ENCODE results near the gene MXD4.

MXD4 gene, protein sequence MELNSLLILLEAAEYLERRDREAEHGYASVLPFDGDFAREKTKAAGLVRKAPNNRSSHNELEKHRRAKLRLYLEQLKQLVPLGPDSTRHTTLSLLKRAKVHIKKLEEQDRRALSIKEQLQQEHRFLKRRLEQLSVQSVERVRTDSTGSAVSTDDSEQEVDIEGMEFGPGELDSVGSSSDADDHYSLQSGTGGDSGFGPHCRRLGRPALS

DNA sequence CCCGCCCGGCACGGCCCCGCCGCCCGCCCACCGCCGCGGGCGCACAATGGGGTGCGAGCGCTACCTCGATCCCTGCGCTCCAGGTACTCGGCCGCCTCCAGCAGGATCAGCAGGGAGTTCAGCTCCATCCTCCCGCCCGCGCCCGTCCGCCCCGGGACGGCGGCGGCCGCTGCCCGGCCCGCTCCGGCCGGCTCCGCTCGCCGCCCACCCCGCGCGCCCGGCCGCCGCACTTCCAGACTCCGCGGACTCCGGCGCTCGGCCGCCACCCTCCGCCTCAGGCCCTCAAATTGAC is at the start of gene MXD4:
Gene MXD4, minus strand, starts transcription at position 257 of the 292 bp plus-strand sequence. Its CDS starts 129 bp downstream, at position 128.
- no peak for DNase-seq

DNA sequence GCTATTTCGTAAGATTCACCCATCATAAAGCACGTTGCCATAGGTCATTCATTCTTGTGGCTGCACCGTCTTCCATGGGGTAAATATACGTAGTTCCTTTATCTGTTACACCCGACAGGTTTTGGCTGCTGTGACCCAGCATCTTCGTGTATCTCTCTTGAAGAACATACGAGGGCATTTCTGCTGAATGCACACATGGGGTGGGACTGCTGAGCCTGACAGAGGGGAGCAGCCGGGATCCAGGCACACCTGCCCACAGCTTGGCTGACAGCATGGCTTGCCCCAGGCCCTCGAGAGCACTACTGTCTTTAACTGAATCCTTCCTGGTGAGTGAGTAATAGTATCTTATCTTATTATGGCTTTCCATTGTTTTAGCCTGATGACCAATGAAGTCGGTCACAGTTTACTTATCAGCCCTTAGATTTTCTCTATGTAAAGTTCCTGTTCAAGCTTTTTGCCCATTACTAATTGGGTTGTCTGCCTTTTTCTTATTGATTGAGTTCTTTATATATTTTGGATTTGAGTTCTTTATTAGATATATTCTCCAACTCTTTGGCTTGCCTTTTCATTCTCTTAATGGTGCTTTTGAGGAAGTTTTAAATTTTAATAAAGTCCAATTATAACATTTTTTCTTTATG is 45.0 kb upstream of the MXD4 start:
- no peak for DNase-seq

DNA sequence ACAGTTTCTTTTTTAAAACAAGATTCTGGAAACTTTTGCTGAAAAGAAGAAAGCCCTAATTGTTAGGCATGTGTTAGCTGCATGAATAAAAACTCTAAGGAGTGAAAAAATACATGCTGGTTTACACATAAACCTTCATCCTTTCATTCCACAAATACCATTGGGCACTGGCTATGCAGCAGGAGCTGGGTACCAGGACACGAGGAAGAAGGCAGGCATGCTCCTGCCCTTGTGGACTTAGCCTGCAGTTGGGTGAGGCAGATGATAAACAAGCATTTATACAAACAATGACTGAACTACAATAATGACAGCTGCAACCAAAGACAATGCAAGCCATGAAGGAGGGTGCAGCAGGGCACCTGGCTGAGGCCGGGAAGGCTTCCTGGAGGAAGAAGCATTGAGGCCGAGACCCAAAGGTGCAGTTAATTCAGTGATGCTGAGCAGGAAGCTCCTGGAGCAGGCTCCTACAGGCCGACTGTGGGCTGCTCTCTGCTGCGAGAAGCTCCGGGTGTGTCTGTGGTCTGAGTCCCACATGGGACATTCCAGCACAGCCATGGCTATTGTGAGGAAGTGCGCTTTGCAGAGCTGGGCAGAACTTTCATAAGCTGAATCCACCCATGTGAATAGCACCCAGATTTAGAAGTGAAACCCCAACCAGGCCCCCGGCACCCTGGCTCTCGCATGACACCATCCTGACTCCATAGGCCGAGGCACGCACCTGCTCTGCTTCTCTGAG is 44.0 kb upstream of the MXD4 start:
- DNase-seq: no peak

DNA sequence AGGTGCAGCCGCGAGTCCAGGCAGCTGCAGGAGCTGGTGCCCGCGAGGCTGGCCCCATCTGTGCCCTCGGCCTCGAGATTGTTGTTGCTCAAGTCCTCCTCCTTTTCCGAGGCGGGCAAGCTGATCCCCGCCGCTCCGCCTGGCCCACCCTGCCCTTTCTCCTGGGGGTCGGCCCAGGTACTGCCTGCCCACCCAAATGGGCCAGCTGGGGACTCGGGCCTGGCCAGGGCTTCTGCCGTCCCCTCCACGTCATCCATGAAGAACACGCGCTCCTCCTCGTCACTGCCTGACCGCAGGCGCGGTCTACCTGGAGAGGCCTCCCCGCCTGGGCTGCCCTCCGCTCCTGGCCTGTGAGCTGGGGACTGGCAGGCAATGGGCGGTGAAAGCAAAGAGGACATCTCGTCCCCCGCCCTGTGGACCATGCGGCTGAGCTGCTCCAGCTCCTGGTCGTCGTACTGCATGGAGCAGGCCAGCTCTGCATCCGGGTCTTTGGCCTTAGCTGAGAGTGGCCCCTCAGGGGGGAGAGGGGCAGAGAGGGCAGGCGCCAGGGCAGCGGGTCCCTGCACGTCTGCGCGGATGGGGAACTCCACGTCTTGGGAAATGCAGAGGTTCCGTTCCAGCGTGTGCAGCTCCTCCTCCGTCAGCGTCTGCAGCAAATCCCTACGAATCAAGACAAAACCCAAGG is 43.1 kb upstream of the MXD4 start:
- DNase-seq: no peak

DNA sequence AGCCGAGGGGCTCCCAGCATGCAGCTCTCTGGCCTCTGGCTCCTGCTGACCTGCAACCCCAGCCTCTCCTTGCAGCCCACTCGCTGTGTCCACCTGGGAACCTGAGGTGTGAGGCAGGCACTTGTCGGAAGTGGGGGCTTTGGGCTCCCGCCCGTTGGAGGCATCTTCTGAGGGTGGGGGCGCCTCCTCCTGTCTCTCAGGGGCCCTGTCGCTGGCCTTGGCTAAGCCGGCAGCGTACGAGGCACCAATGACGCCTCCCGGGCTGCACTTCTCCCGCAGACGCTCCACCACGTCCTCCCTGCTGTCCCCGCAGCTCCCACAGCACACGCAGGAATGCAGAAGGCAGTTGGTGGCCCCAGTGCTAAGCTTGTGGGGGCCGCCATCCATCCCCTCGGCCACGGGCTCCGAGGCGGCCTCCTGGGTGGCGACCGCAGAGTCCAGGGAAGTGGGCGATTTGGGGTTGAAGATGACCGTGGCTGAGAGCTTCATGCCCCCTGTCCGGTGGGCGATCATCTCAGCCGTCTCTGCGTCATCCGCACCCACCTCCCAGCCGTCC is 42.5 kb upstream of the MXD4 start:
- no peak for DNase-seq

DNA sequence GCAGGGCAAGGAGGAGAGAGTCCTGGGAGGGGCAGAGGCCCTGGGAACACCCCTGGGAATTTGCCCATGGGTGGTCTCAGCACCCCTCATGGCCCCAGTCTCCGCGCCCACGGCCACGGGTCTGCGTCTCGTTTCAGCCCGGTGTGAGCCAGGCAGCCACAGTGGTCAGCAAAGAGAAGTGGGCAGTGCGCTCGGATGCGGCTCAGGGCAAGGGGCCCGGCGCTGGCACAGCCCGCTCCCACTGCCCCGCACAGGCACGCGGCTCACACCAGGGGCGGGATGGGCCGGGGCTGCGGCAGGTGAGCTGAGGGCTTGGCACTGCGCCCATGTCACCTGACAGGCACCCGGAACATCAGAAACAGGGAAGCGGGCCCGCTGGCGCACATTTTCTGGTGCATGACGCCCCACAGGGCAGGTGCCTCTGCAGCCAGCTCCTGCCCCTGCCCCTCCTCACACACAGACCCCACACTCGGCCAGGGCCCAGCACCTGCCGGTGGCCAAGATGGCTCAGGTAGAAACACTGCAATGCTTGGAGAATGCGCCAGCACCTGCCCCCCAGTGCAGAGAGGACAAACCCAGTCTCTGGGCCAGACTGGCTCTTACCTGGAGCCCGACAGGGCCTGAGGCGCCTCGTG is 41.9 kb upstream of the MXD4 start:
- no peak for DNase-seq

DNA sequence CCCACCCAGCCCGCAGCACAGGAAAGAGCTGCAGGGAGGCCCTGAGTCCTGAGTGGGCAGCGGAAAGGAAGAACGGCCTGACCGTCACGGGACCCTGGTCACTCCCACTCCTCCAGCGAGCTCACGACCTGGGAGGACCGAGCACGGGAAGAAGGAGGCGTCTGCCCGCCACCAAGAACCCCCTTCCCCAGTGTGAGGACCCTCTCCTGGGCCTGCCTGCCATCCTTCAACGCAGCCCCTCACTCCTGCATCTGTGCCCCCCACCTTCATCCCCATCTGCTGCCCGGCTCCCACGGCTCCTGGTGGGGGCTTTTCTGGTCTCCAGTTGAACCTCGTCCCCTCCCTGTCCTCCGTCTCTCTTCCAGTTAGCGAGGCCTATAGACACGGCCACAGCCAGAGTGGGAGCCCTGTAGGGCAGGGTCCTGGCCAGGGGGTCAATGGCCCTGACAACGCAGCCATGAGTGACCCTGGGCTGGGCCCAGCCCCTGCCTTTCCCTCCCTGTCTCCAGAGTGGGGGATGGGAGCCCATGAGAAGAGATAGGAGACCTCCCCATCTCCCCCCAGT is 41.3 kb upstream of the MXD4 start:
- no peak for DNase-seq

DNA sequence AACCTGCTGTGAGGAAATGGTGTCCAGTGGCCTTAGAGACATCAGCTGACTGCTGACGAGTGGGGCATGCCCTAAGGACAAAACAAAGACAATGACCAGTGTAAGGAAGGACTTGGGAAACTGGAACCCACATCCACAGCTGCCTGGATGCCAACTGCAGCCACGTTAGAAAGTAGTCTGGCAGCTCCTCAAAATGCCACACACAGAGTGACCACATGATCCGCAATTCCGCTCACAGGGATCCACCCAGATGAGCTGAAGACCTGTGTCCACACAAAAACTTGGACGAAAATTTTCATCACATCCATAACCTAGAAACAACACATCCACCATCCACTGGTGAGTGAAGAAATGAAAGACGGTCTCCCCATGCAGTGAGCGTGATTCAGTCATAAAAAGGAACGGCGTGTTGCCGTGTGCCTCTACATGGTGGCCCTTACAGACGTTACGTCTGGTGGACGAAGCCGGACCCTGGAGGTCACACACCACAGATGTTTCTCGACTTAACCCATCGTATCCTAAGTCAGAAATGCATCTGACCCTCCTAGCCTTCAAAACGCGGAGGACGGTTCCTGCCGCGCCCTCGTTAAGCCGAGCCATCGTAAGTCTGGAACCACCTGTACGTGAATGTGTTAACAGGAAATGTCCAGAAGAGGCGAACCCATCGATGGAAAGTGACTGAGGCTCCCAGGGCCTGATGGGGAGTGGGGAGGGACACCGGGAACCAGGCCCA is 40.6 kb upstream of the MXD4 start:
- DNase-seq: no peak

DNA sequence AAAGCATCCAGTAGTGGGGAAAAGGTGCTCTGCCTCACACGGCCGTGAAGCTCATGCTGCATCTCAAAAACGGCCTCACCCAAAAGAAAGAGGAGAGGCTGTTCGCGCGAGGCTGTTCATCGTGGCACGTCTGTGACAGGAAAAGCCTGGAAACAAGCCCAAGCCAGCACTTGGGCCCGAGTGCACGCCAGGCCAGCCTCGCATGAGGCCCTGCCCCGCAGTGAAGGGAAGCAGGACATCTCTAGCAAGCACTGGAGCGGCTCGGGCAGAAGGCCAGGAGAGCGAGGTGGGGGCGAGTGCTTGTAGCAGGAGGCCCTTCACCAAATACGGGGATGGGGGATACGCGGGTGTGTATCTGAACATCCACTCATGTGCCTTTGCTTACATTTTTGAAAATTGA is 39.9 kb upstream of the MXD4 start:
- no peak for DNase-seq

DNA sequence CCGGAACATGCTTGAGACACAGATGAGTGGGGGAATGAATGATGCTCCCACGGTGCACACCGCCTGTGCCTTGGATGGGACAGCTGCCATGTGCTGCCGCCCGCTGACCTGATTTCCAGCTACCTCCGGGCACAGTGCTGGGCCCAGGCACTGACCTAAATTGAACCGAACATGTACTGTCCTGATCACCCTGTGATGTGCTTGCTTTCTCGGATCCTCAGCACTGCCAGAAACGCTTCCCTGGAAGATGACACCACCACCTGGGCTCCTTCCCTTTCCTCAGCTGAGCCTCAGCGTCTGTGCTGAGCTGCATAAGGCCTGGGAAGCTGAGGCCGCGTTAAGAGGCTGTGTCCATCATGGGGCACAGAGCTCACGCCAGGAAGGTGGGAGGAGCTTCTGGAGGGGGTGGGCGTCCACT is 39.3 kb upstream of the MXD4 start:
- DNase-seq: no peak

DNA sequence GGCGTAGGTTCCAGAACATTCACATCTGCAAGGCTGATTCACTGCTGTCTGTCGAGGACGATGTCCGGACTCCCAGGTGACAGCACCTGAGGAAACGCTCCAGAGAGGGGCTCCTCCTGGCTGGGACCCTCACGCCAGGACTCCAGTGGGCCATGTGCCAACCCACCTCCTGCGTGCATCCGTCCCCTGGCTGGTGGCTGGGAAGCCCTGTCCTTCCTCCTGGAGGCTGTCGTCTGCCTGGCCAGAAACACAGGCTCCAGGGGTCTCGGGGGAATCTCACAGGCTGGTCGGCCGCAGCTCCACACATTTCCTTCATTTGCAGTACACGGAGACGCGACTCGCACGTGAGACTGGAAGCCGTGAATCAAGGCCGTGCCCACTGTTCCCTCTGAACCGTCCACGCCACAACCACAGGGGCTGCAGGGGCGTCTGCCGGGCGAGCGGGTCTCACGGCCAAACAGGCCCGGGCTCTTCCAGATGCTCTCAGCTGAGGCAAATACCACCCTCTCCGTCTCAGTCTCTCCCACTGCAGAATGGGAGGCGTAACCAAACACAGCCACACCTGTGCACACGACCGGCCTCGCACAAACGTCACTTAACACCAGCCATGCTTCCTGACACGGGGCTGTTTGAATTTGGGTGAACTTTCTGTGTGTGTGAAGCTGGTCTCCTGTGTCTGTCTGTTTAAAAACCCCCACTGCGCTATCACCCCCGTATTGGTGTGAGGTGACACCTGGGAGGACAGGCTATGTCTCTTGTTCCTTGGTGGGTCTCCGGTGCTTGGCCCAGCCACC is 38.7 kb upstream of the MXD4 start:
- no peak for DNase-seq

DNA sequence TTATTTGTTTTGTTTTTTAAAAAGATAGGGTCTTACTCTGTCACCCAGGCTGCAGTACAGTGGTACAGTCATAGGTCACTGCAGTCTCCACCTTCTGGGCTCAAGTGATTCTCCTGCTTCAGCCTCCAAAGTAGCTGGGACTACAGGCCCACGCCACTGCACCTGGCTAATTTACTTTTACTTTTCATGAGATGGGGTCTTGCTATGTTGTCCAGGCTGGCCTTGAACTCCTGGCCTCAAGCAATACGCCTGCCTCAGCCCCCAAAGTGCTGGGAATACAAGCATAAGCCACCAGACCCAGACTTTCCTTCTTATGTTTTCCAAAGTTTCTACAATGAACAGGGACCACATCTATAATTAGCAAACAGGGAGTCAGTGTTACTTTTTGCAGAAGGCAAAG is 37.9 kb upstream of the MXD4 start:
- no peak for DNase-seq

DNA sequence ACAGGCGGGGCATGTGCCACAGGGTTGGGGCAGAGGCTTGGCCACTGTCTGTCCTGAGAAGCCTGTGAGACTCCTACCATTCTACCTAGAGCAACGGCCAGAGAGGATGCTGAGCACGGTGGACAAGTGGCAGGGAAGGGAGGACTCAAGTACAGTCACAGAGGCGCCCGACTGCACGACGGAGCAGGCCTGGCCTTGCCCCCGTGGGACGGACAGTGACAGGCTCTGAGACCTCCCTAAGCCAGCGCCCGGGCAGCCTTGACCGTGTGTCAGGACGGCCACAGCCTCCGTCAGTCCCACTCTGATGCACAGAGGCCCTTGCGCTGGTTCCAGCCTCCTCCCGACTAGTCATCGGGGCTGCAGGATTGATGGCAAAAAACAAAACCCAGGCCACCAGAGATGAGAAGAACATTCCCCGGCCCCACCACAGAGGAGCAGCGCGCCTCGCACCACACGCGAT is 36.7 kb upstream of the MXD4 start:
- DNase-seq: no peak

DNA sequence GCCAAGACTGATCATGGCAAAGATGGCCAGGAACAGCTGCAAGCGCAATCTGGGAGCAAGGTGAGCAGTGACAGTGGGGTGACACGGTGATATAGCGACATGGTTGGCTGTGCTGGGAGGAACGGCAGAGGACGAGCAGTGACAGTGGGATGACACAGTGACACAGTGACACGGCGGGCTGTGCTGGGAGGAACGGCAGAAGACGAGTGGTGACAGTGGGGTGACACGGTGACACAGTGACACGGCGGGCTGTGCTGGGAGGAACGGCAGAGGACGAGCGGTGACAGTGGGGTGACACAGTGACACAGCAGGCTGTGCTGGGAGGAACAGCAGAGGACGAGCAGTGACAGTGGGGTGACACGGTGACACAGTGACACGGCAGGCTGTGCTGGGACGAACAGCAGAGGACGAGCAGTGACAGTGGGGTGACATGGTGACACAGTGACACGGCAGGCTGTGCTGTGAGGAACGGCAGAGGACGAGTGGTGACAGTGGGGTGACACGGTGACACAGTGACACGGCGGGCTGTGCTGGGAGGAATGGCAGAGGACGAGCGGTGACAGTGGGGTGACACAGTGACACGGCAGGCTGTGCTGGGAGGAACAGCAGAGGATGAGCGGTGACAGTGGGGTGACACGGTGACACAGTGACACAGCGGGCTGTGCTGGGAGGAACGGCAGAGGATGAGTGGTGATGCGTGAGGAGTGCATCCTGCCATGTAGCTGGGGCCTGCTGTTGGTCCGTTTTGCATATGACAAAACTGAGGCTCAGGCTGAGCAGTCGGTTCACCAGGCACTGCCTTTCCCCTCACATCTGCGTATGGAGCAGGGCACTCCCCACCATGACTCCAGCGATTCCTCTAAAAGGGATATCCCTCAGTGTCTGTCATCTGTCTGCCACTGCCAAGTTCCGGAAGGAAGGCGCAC is 36.0 kb upstream of the MXD4 start:
- DNase-seq: peak; percentile 19

DNA sequence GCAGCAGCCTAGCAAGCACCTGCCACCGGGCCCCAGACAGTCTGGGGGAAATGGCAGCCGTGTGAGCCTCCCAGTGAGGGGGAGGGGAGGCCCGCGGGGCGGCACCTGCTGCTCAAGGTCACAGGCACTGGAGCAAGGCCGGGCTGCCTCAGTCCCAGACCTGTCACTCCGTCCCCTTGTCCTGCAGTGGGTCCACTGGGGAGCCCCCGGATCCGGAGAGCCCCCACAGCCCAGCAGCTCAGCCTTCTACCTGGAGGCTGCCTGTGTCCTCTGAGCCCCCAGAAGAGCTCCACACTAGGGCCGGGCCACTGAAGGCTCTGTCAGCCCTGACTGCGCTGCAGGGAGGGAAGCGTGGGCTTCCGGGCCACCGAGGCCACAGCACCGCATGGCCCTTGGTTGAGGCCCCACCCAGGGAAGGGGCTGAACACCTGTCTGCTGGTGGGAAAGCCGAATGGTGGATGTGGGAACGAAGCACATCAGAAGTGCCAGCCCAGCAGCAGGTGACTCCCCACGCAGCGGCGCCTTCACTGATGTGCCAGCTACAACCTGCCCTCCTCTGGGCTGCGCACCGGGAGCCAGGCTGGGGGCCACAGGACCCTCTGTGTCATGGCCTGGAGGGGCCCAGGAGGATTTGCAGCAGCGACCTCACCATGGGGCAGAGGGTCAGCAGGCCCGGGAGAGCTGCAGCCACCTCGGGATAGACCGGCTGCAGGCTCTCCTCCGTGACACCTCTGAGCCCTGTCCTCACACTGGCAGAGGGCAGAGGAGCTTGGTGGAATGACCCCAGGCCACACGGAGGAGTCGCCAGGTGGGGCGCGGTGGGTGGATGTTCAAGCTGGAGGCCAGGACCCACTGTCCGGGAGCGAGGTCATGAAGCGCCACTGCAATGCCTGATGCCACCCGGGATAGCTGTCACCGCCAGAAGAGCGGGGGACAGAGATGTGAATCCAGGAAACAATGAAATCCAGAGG is 35.0 kb upstream of the MXD4 start:
- no peak for DNase-seq

DNA sequence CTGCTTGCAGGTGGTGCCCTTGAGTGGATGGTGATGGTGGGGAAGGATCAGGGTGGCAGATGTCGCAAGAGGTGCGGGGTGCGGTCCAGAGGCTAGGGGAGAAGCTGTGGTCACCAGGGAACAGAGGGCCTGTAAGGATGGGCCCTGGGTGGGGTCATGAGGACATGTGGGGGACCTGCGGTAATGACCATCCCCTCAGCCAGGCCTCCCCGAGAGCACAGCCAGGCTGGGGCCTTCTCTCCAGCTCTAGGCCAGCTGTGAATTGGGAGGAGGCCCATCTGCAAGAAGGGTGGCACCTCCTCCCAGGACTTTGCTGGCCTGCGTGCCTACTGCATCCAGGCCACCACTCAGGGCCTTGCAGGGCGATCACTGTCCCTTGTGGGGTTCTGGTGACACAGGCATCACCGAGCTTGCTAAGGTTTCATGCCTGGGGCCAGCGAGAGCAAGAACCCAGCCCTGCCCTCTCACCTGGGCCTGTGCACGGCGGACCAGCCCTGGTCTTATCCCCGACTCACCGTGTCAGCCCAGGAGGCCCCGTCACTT is 34.1 kb upstream of the MXD4 start:
- DNase-seq: no peak

DNA sequence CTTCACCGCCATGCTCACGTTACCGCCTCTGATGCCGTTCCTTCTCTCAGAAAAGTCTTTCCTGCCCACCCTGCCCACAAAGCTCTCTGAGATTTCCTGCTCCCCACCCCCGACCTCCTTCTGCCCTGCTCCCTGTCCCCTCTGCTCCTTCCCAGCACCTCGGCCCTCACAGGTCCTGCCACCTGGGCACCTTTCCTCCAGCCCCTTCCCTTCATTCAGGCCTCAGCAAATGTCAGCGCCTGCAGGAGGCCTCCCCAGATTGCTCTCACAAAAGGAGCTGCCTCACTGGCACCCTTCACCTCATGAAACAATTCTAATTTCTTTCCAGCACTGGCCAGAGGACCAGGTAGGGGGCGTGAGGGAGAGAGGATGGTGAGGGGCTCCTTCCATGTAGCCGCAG is 33.6 kb upstream of the MXD4 start:
- DNase-seq: no peak

DNA sequence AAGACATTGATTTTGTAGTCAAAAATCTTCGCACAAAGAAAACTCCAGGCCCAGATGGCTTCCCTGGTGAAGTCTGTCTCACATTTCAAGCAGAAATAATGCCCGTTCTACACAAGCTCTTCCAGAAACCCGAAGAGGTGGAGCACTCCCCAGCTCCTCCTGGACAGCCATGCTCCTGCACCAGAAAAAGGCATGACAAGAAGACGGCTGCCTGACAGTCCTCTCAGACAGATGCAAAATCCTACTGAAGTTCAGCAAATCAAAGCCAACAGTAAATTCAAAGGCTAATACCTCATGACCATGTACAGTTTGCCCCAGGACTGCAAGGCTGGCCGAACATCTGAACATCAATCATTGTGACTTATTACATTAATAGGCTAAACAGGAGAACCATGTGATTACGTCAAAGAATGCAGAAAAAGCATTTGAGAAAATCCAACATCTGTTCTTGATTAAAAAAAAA is 30.8 kb upstream of the MXD4 start:
- DNase-seq: no peak

Data from activated CD4-positive, alpha-beta T cell treated with anti-CD3 and anti-CD28 coated beads for 48 hours (primary cell).